ENCODE data around the gene KRTAP2-1.
"Not testable (repeated sequence)": the region's sequence is repeated elsewhere in the genome, so short reads cannot be mapped to it uniquely, and the experiment has no call there.

KRTAP2-1 gene

DNA sequence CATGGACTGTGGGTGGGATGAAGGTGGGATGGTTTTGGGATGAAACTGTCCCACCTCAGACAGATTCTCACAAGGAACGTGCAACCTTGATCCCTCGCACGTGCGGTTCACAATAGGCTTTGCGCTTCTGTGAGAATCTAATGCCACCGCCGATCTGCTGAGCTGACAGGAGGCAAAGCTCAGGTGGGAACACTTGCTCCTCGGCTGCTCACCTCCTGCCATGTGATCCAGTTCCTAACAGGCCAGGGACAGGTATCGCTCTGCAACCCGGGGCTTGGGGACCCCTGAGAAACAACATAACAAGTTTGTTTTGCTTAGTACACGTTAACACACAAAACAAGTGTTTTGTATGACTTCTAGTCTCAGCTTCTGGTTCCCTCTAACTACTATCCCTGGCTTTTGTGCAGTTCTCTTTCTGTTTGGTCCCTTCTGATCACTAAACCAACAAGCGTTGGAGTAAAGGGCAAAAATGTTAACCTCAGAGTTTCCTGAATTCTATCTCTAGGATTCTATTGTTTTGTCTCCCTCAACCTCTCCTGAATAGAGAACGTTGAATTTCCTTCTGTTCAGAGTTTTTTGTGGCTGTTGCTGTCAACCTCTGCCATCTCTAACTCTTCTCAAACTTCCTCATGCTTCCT lies 30.4 kb downstream of the KRTAP2-1 start:
- no peak for DNase-seq (ENCODE audit: low read depth, low spot score)
- H3K27ac ChIP-seq = no peak overlapping the region

DNA sequence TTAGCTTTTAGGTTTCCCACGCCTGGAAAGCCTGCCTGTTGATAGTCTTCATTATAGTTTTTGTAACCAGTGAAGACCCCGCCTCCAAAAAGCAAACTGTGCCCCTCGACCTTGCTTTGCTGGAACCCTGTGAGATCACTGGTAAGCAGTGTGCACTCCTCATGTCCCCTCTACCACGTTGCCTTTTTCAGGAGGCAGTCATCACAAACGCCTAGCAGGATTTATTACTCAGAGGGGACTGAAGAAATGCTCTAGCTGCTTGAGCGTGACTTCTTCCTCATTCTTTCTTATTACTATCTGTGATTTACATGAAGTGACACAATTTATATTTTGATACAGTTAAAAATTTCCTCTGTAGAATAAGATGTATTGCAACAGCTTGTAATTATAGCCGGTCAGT lies 31.7 kb downstream of the KRTAP2-1 start:
- DNase-seq (ENCODE audit: low read depth, low spot score) = no peak
- no peak overlapping the region for H3K27ac ChIP-seq

DNA sequence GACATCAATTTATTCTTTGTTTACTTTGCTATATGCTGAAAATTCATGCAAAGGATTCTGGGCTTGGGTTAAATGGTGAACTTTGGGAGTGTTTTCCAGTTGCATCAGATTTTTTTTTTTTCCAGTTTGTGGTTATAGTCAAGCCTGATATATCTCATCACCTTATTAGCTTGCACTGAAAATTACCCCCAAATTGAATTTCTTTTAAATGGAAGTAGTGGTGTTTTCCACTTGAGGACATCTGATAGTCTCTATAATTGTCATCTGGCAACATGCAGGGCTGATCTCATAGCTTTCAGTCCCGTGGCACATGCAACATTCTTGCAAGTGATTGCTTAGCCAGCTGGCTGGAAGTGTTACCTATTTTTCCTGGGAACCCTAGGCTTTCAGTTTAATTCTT lies 33.5 kb downstream of the KRTAP2-1 start:
- H3K27ac ChIP-seq = no peak overlapping the region
- no peak for DNase-seq (ENCODE audit: low read depth, low spot score)

DNA sequence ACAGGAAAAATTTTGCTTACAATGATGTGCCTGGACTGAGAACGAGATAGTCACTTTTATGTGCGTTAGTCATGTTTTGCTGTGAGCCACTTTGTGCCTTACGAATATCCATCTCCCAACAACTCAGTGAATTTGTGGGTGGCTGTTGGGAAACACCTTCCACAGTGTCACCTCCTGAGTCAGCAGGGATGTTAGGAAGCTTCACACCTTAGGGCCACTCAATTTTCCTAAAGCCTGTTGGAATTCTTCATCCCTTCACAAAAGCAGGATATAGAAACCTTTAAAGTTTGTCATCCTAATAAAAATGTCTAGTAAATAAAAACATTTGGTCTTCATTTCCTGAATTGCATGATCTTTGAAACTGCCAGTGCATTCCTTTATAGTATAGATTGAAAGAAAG lies 33.9 kb downstream of the KRTAP2-1 start:
- no peak overlapping the region for H3K27ac ChIP-seq
- DNase-seq (ENCODE audit: low read depth, low spot score) = no peak

DNA sequence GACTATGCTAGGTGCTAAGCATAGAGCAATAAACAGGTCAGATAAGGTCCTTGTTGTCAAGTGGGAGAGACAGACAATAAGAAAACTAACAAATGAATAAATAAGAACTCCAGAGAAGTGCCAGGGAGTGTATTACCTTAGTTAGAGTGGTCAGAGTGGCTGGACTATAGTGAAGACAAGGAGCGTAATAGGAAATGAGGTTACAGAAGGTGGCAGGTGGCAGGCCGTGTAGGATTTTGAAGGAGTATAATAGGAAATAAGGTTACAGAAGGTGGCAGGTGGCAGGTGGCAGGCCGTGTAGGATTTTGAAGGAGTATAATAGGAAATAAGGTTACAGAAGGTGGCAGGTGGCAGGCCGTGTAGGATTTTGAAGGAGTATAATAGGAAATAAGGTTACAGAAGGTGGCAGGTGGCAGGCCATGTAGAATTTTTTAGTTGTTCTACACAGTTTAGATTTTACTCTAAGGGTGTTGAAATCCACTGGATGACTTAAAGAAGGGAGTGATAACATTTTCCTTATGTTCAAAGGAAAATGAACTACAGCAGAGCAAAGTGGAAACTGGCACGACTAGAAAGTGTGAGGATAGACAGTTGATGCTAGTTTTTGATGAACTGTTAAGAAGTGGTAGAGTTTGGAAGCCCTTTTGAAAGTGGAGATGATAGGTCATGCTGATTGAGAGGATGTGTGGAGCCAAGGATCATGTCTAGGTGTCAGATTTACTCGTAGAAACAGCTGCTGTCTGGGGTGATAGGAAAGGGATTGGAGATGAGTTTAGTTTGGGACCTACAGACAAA lies 34.6 kb downstream of the KRTAP2-1 start:
- H3K27ac ChIP-seq = no peak overlapping the region
- no peak for DNase-seq (ENCODE audit: low read depth, low spot score)

DNA sequence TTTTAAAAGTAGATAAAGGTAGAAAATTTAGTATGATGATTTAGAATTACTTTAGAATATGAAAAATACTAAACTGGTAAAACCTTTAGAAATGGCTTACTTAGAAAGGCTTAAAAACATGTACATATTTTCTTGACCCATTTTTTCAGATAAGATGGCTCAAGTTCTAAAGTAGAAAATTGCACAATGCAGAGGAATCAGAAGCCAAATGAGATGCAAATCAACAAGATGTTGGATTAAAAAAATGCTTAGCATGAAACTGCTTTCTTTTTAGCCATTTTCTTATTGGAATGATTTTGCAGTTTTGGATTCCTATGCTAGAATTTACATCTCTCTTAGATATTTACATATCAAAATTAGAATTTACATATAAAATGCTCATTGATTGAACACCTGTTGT lies 36.7 kb downstream of the KRTAP2-1 start:
- no peak for DNase-seq (ENCODE audit: low read depth, low spot score)
- H3K27ac ChIP-seq = no peak overlapping the region

DNA sequence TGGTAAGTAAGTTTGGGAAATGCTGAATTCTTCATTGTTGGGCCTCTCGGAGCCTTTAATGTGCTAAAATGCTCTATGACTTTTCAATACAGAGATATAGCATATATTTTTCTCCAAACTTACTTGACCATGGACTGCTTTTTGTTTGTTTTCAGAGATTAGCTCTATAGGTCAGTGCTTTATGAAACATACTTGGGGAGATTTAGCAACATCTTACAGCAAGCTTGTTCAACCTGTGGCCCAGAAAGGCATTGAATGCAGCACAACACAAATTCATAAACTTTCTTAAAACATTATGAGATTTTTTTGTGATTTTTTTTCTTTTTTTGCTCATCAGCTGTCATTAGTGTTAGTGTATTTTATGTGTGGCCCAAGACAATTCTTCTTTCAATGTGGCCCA lies 37.2 kb downstream of the KRTAP2-1 start:
- H3K27ac ChIP-seq = no peak overlapping the region
- DNase-seq (ENCODE audit: low read depth, low spot score) = no peak

DNA sequence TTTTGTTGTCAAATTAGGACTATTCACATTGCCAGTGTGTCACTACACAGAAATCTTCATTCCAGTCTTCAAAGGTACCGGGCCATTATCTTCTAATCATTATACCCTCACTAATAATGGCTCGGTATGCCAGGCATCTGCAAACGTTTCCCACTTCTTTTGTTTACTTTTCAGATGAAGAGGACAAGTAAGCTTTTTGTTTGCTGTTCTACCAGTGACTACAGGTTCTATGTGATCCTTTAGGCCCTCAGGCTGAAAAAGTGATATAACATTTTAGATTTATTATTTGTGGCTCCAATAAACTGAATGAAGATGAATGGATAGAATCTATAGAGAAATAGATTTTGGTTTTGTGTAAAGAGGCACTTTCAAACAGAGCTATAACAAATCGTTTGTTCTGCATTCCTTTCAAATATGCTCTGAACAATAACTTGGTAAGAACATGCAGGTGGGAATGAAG lies 37.8 kb downstream of the KRTAP2-1 start:
- no peak for DNase-seq (ENCODE audit: low read depth, low spot score)

DNA sequence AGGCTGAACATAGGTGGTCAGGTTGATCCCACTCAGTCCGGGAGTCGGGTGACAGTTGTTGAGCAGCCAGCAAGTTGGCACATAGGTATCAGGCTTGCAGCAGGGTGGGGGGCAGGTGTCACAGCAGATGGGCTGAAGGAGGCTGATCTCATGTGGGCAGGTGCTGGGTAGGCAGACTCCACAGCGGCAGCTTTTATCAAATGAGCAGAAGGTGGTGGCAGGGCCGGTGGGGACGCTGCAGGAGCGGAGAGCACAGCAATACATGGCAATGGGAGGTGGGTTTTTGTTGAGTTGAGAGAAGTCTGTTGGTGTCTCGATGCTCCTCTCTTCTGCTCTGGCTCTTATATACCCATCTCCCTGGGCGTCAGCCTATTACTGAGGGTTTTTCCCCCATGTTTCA lies 38.3 kb downstream of the KRTAP2-1 start, which contains the start of gene KRTAP3-1:
KRTAP3-1 (minus strand) TSS at position 318 of the 400 bp plus-strand sequence; CDS start at position 264, 54 bp downstream.
- DNase-seq (ENCODE audit: low read depth, low spot score) = no peak
- no peak within 1 kb of the TSS for H3K27ac ChIP-seq

More for the DNA sequence above, 37.8 kb downstream of the KRTAP2-1 start:
- no peak overlapping the region for H3K27ac ChIP-seq

DNA sequence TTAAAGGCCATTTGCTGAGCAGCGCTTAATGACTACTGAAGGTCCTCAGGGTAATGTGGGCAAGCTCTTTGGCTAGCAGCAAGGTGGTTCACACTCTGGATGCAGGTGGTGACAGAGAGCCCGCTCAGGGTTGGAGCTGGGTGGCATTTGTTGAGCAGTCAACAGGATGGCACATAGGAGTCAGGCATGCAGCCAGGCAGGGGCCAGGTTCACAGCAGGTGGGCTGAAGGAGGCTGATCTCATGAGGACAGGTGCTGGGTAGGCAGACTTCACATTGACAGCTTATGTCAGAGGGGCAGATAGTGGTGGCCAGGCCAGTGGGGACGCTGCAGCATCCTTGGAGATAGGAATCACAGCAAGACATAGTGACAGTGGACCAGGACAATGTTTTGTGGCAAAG lies 42.7 kb downstream of the KRTAP2-1 start:
- H3K27ac ChIP-seq = no peak overlapping the region
- no peak for DNase-seq (ENCODE audit: low read depth, low spot score)

DNA sequence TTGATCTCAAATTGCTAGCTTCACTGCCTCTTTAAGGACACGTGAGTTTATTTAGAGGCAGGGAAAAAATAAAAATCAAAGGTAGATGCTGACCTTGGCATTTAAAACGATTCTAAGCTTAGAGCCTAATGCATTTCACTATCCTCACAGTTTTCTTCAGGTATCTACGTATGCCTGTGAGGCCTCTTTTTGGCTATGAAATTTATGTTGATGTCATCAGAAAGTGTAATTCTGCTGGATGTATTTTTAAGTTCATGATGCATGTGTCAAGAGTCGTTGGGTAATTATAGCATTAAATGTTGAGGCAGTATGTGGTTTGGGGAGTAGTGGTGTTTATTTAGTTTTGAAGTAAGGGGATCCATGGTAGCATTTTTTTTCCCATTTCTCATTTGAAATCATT lies 43.2 kb downstream of the KRTAP2-1 start:
- H3K27ac ChIP-seq = no peak overlapping the region
- DNase-seq (ENCODE audit: low read depth, low spot score) = no peak

DNA sequence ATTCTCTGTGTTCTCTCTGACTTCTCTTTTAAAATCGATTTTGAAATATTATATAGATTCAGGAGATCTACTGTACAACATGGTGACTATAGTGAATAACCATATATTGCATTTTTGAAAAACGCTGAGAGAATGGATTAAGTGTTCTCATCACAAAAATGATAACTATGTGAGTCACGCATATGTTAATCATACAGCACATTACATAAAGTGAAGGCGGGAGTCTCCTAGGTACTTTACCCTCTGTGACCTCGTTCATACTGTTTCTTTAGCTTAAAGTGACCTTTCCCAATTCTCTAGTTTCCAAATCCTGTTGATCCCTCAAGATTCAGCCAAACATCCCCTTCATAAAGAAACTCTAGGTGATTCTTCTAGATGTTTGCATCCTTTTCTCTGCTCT lies 44.3 kb downstream of the KRTAP2-1 start:
- peak overlapping the region; percentile 32 for H3K27ac ChIP-seq
- no peak for DNase-seq (ENCODE audit: low read depth, low spot score)

DNA sequence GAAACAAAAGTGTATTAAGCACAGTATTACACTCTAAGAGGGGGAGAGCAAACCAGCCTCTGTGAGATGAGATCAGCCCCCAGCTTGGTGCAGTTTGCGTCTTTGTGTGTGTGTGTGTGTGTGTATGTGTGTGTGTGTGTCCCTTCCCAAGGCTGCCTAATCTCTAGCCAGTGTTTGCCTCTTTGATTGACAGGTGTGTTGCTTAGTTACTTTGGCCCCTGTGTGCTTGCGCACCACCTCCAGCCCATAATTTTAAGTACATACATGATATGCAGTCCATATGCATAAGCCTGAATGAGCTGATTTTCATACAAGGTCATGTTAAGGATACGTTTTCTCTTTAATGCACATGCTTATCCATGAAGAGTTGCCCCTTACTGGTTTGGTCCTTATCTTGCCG lies 45.3 kb downstream of the KRTAP2-1 start:
- no peak overlapping the region for H3K27ac ChIP-seq
- DNase-seq (ENCODE audit: low read depth, low spot score) = no peak

DNA sequence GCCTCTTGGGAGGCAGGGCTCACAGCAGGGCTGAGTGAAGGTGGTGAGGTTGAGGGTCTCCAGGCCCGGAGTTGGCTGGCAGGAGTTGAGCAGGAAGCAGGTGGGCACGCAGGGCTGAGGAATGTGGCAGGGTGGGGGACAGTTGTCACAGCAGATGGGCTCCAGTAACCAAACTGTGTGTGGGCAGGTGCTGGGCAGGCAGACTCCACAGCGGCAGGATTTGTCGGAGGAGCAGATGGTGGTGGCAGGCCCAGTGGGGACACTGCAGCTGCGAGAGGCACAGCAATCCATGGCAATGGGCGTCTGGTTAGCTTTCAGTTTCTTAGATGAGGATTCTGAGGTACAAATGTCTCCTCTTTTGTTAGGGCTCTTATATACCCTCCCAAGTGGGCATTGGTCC lies 47.6 kb downstream of the KRTAP2-1 start, which contains the start of gene KRTAP3-2:
KRTAP3-2 (minus strand) TSS at position 344 of the 400 bp plus-strand sequence; CDS start at position 291, 53 bp downstream.
- H3K27ac ChIP-seq; DNase-seq (ENCODE audit: low read depth, low spot score): not testable (repeated sequence)

DNA sequence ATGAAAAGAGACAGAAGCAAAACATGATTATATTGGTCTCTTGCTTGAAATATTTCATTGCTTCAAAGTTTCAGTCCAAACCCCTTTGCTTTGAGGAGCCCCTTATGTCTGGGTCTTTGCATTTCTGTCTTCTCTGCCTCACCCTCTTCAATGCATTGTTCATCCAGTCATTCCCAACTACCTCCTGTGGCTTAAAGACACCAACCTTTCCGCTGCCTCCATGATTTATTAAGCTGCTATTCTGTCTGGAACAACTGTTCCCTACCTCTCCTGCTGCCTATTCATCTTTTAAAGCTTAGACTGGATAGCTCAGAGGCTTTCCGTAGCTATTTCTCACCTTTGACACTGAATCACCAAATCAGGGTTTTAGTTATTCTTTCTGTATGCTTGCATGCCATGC lies 49.8 kb downstream of the KRTAP2-1 start:
- H3K27ac ChIP-seq = no peak overlapping the region
- no peak for DNase-seq (ENCODE audit: low read depth, low spot score)

DNA sequence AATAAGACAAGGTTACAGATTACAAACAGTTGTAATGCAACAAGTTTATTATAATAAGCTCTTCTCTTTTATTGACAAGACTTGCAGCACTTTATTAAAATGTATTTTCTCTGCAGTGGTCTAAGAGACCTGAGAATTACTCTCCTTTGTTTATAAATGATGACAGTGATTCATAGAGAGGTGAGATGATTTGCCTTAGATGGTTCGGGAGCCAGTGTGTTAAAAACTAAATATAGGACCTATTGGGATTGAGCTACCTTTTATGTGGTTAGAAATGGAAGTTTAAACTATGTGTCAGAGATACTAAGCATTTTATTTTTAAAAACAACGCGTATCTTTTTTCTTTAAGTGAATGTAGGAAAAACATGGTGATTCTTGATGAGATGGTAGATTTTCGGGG lies 50.3 kb downstream of the KRTAP2-1 start:
- no peak overlapping the region for H3K27ac ChIP-seq
- no peak for DNase-seq (ENCODE audit: low read depth, low spot score)

All from epithelial cell of prostate (primary cell).